CD4-positive, CD25-positive, alpha-beta regulatory T cell (primary cell): ENCODE measurements around the gene MLXIP. TPM values are rescaled to one million over a fixed set of nuclear protein-coding genes. Genes with fewer than 3 reads are reported as not detected.

Experiments
- ATAC-seq, 2 donors: fragments of 150-1000 bp; cut with Tn5 transposase; one replicate each; pipeline ENCODE4 v1.10.0; 2021; ENCODE audit warnings: low read depth in 2 of 2, moderate number of reproducible peaks in 2 of 2, moderate library complexity in 1 of 2
- DNase-seq, 3 donors: peaks; one replicate each; pipeline versions ENCODE4 v3.0.0 to v3.0.0-alpha.2; 2012 to 2022; ENCODE audit warnings: mixed read lengths in 1 of 3
- H3K27ac ChIP-seq: one replicate; pipeline ENCODE4 v1.7.0; 2013; ENCODE audit warnings: mild to moderate bottlenecking, low read length; ENCODE audit not compliant: insufficient read depth, poor library complexity, severe bottlenecking
- H3K27me3 ChIP-seq: one replicate; pipeline ENCODE4 v1.7.0; 2013; ENCODE audit warnings: low read length; ENCODE audit not compliant: control insufficient read depth, insufficient read depth
- H3K36me3 ChIP-seq: one replicate; pipeline ENCODE4 v1.7.0; 2013; ENCODE audit warnings: mild to moderate bottlenecking, low read length, moderate library complexity; ENCODE audit not compliant: control insufficient read depth, insufficient read depth
- H3K4me1 ChIP-seq: 2 replicates; pipeline ENCODE4 v1.7.0; 2013; ENCODE audit warnings: mild to moderate bottlenecking, low read length; ENCODE audit not compliant: insufficient read depth, control insufficient read depth, poor library complexity, severe bottlenecking
- H3K4me3 ChIP-seq: one replicate; pipeline ENCODE4 v1.7.0; 2013; ENCODE audit warnings: low read depth, mild to moderate bottlenecking, low read length, moderate library complexity
- H3K9me3 ChIP-seq, 2 experiments: 1 replicate in 1 of 2; 2 replicates in 1 of 2; pipeline ENCODE4 v1.7.0; 2013; ENCODE audit warnings: low read length in 2 of 2, mild to moderate bottlenecking in 1 of 2, moderate library complexity in 1 of 2; ENCODE audit not compliant: control insufficient read depth in 2 of 2
- H3K27ac Mint-ChIP-seq, 3 donors: one replicate each; pipeline ENCODE4 v1.8.0; 2020 to 2022; ENCODE audit warnings: mild to moderate bottlenecking in 3 of 3, mixed read lengths in 3 of 3, moderate library complexity in 2 of 3
- H3K27me3 Mint-ChIP-seq: one replicate; pipeline ENCODE4 v1.8.0; 2022; ENCODE audit warnings: mild to moderate bottlenecking, mixed read lengths
- H3K36me3 Mint-ChIP-seq: one replicate; pipeline ENCODE4 v1.8.0; 2020; ENCODE audit warnings: mixed read lengths
- H3K4me1 Mint-ChIP-seq, 4 donors: one replicate each; pipeline ENCODE4 v1.8.0; 2020 to 2022; ENCODE audit warnings: mixed read lengths in 4 of 4, mild to moderate bottlenecking in 1 of 4
- H3K4me3 Mint-ChIP-seq, 4 donors: one replicate each; pipeline ENCODE4 v1.8.0; 2020 to 2022; ENCODE audit warnings: mild to moderate bottlenecking in 4 of 4, mixed read lengths in 4 of 4, moderate library complexity in 3 of 4
- H3K9me3 Mint-ChIP-seq, 7 donors: one replicate each; pipeline ENCODE4 v1.8.0; 2020 to 2022; ENCODE audit warnings: mixed read lengths in 7 of 7, mild to moderate bottlenecking in 3 of 7, moderate library complexity in 2 of 7
- polyA plus RNA-seq, 4 donors: library from polyadenylated mRNA; unstranded; fragments of 300-500 nt; fragmentation: Illumina TruSeq; gene quantifications; one replicate each; pipeline ENCODE4 v1.2.3, GENCODE V29; 2021
- total RNA-seq: library from RNA; stranded (reverse); gene quantifications from one replicate; pipeline ENCODE4 v1.2.3, GENCODE V29; 2022

MLXIP gene
- total and polyA plus RNA-seq, 5 donors from 2014 or later = 5.0 to 83.2 (median 7.8) TPM

DNA sequence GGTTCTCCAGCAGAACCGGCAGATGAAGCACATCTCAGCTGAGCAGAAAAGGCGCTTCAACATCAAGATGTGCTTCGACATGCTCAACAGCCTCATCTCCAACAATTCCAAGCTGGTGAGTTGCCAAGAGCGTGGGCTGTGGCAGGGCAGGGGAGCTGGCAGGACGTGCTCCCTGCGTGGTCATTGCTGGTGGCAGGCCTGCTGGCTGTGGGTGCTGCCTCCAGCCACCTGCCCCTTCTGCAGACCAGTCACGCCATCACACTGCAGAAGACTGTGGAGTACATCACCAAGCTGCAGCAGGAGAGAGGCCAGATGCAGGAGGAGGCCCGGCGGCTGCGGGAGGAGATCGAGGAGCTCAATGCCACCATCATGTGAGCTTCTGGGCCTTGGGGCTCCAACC, 59.6 kb downstream of the MLXIP start:
- no peaks in the 10 kb centered on the region for H3K9me3 Mint-ChIP-seq
- peaks cover 0 to 3% (median 0%) of the 10 kb centered on the region in 4 donors for H3K4me1 Mint-ChIP-seq
- Histone ChIP-seq H3K27ac (no peak overlapping the region), H3K9me3 (no peaks in the 10 kb centered on the region), H3K36me3 (peaks cover 45% of the 10 kb centered on the region), H3K27me3 (no peaks in the 10 kb centered on the region), H3K4me1 (no peaks in the 10 kb centered on the region), H3K4me3 (no peak overlapping the region)
- DNase-seq (no peak), ATAC-seq (no peak)
- peaks cover 10% of the 10 kb centered on the region for H3K36me3 Mint-ChIP-seq
- H3K4me3 Mint-ChIP-seq = no peak overlapping the region
- no peak overlapping the region for H3K27ac Mint-ChIP-seq
- no peaks in the 10 kb centered on the region for H3K27me3 Mint-ChIP-seq

DNA sequence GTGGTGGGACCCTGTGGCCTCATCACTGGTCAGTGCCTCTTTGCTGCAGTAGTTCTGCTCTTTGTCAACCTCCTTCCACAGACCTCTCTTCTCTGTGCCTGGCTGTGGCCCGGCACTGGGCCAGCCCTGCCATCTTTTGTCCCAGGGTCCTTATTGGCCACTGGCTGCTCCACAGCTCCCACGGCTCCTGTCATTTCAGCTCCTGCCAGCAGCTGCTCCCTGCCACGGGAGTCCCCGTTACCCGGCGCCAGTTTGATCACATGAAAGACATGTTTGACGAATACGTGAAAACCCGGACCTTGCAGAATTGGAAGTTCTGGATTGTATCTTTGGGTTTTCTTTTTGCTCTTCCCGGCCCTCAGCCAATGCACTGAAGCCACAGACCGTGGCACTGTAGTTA, 60.1 kb downstream of the MLXIP start:
- no peaks in the 10 kb centered on the region for H3K27me3 ChIP-seq
- no peaks in the 10 kb centered on the region for H3K4me1 ChIP-seq
- DNase-seq (no peak), ATAC-seq (no peak)
- peaks cover 12% of the 10 kb centered on the region for H3K36me3 Mint-ChIP-seq
- no peaks in the 10 kb centered on the region for H3K9me3 ChIP-seq
- H3K36me3 ChIP-seq = peaks cover 41% of the 10 kb centered on the region
- H3K4me1 Mint-ChIP-seq = peaks cover 0 to 3% (median under 1%) of the 10 kb centered on the region in 4 donors
- H3K27ac ChIP-seq = no peak overlapping the region
- H3K4me3 ChIP-seq = no peak overlapping the region
- no peaks in the 10 kb centered on the region for H3K27me3 Mint-ChIP-seq
- peak overlapping the region in 1 of 3 donors; percentile 79 for H3K27ac Mint-ChIP-seq
- H3K4me3 Mint-ChIP-seq = no peak overlapping the region
- H3K9me3 Mint-ChIP-seq = no peaks in the 10 kb centered on the region

DNA sequence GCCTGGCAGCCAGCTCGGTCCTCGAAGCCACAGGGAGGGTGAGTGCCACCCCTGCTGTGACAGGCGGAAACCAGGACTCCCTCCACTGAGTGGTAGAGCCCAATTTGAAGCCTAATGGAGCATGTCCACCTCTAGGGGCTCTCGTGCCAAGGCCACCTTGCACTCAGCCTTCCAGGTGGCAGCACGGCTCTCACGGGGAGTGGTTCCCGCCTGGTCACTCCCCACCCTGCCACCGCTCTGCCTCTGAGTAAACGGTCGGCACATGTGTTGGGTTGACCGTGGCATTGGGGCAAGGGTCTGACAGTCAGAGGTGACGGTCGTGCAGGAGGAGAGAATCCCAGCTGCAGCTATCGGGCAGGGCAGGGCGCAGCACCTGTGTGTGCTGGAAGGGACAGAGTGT, 60.7 kb downstream of the MLXIP start:
- H3K27me3 Mint-ChIP-seq = no peaks in the 10 kb centered on the region

DNA sequence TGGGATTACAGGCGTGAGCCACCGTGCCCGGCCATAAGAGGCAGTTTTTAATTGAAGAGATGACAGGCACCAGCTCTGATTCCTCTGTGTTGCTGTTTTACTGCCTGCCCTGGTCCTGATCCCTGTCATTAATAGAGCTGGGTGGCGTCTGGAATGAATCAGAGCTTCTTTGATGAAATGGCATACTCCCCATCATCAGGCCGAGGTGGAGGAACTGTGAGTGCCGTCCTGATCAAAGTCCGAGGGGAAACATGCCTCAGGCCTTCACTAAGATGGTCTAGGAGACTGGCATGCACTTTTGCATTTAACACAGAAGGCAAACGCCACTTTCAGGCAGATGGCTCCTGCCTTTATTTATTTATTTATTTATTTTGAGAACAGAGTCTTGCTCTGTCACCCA, 61.4 kb downstream of the MLXIP start:
- no peak for ATAC-seq
- H3K36me3 ChIP-seq = peaks cover 35% of the 10 kb centered on the region

More for the DNA sequence above, 60.7 kb downstream of the MLXIP start:
- Mint-ChIP-seq H3K27ac (no peak overlapping the region), H3K4me3 (no peak overlapping the region), H3K4me1 (peaks cover 0 to 7% (median 1%) of the 10 kb centered on the region in 4 donors), H3K9me3 (no peaks in the 10 kb centered on the region), H3K36me3 (peaks cover 9% of the 10 kb centered on the region)
- Histone ChIP-seq H3K4me3 (no peak overlapping the region), H3K9me3 (no peaks in the 10 kb centered on the region), H3K4me1 (no peaks in the 10 kb centered on the region), H3K27me3 (no peaks in the 10 kb centered on the region), H3K27ac (no peak overlapping the region), H3K36me3 (peaks cover 36% of the 10 kb centered on the region)
- no peak for DNase-seq
- no peak for ATAC-seq

DNA sequence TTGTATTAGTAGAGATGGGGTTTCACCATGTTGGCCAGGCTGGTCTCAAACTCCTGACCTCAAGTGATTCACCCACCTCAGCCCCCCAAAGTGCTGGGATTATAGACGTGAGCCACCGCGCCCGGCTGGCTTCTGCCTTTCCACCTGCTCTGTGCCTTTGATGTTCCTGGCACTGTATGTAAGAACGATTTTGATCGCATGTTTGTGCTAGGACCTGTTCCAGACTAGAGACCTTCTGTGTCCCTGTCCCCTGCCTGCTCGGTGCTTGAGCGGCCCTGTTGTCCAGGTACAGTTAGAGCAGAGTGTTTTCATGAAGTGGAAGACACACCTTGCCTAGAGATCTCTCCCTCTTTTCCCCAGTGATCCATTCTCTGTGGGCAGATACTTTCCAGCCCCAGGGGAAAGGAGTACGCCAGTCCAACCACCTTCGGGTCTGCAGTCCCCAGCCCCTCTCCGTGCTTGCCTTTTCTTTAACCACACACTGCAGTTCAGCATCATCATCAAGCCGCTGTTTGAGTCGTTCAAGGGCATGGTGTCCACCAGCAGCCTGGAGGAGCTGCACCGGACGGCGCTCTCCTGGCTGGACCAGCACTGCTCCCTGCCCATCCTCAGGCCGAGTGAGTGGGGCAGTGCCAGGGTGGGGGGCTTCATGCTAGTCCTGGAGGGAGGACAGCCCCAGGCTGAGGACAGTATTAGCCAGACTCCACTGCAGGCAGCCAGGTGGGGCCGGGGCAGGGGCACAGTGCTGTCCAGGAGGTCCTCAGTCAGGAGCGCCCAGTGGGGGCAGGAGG, 62.1 kb downstream of the MLXIP start:
- DNase-seq (no peak), ATAC-seq (no peak)
- Histone ChIP-seq H3K27me3 (no peaks in the 10 kb centered on the region), H3K27ac (no peak overlapping the region), H3K36me3 (peaks cover 31% of the 10 kb centered on the region), H3K4me3 (no peak overlapping the region), H3K4me1 (no peaks in the 10 kb centered on the region), H3K9me3 (no peaks in the 10 kb centered on the region)
- Mint-ChIP-seq H3K9me3 (no peaks in the 10 kb centered on the region), H3K27ac (no peak overlapping the region), H3K36me3 (peaks cover 9% of the 10 kb centered on the region), H3K4me1 (peaks cover 0 to 4% (median 1%) of the 10 kb centered on the region in 4 donors), H3K27me3 (no peaks in the 10 kb centered on the region), H3K4me3 (peak overlapping the region in 1 of 4 donors; percentile 83)

More for the DNA sequence above, 61.4 kb downstream of the MLXIP start:
- Histone ChIP-seq H3K27ac (no peak overlapping the region), H3K27me3 (no peaks in the 10 kb centered on the region), H3K9me3 (no peaks in the 10 kb centered on the region), H3K4me1 (no peaks in the 10 kb centered on the region), H3K4me3 (no peak overlapping the region)
- DNase-seq = no peak
- Mint-ChIP-seq H3K36me3 (peaks cover 9% of the 10 kb centered on the region), H3K27ac (no peak overlapping the region), H3K9me3 (no peaks in the 10 kb centered on the region), H3K4me1 (peaks cover 0 to 5% (median 1%) of the 10 kb centered on the region in 4 donors), H3K27me3 (no peaks in the 10 kb centered on the region), H3K4me3 (peak overlapping the region in 1 of 4 donors; percentile 73)

DNA sequence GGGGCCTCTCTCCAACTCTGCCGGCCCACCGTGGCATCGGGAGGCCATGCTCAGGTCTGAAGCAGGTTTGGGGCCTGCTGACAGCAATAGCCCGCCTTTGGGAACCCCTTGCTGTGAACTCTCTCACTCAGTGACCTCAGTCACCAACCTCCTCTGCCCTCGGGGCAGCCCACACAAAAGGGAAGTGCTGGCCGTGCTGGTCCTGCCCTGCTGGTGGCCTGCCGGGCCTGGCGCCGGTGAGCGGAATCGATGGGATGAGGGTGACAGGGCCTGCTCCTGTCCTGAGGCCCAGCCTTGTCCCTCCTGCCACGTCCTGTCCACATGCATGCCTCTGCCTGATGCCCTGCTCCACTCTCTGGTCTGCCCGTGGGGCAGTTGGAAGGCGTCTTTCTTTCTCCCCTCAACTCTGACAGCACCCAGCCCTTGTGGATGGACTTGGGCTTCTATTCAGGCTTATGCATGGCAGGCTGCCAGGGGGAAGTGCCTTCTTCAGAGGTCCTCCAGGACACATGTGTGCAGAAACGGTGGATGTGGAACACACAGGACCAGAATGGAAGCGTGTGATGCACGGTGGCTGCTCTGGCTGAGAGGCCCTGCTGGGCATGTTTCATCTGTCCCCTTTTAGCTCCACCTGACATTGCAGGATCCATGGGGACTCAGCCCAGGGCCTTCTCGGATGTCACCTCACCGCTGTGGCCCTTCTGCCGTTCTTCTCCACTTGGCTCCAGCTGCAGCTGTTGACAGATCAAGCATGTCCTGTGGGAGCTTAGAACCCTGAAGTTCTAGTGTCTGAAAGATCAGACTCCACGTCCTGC, 63.6 kb downstream of the MLXIP start:
- H3K27me3 Mint-ChIP-seq = no peaks in the 10 kb centered on the region
- H3K27ac Mint-ChIP-seq = no peak overlapping the region
- ATAC-seq = no peak
- Histone ChIP-seq H3K9me3 (no peaks in the 10 kb centered on the region), H3K36me3 (peaks cover 31% of the 10 kb centered on the region), H3K27ac (no peak overlapping the region), H3K27me3 (no peaks in the 10 kb centered on the region), H3K4me1 (no peaks in the 10 kb centered on the region), H3K4me3 (no peak overlapping the region)
- H3K4me1 Mint-ChIP-seq = peaks cover 0 to 4% (median 1%) of the 10 kb centered on the region in 4 donors
- no peaks in the 10 kb centered on the region for H3K9me3 Mint-ChIP-seq
- DNase-seq = no peak
- H3K36me3 Mint-ChIP-seq = peaks cover 9% of the 10 kb centered on the region
- H3K4me3 Mint-ChIP-seq = no peak overlapping the region

DNA sequence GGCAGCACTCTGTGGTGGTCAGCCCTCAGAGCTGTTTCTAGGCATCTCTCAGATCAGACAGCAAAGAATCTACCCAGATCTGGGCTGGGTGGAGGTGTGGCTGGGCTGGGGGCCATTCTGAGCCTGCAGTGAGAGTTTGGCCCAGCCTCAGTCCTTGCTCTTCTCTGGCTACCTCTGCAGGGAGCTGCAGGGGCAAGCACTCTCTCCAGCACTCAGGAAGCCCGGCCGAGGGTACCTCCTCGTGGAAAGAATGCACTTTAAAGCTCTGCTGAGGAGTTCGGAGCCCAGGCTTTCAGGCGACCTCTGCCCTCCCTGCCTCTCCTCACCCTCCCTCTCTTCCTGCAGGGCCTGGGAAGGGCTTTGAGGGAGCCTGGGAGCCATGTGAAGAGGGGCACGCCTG, 64.3 kb downstream of the MLXIP start:
- Mint-ChIP-seq H3K9me3 (no peaks in the 10 kb centered on the region), H3K27ac (no peak overlapping the region)
- no peak for ATAC-seq

More for the DNA sequence above, 64.3 kb downstream of the MLXIP start:
- H3K36me3 Mint-ChIP-seq = peaks cover 9% of the 10 kb centered on the region
- no peak overlapping the region for H3K27ac ChIP-seq
- H3K4me1 Mint-ChIP-seq = peaks cover 0 to 4% (median 2%) of the 10 kb centered on the region in 4 donors
- no peaks in the 10 kb centered on the region for H3K9me3 ChIP-seq
- no peak overlapping the region for H3K4me3 ChIP-seq
- no peaks in the 10 kb centered on the region for H3K27me3 Mint-ChIP-seq
- peaks cover 31% of the 10 kb centered on the region for H3K36me3 ChIP-seq
- no peaks in the 10 kb centered on the region for H3K27me3 ChIP-seq
- no peaks in the 10 kb centered on the region for H3K4me1 ChIP-seq
- H3K4me3 Mint-ChIP-seq = no peak overlapping the region
- no peak for DNase-seq
